ENCODE measurements around the gene F3.

- TF ChIP-seq CTCF (IDR thresholded peaks at IDR 0.05) (no peak), EZH2 (IDR thresholded peaks at IDR 0.05) (no peak)
Measured at GRCh38 chr1:94544706-94545490, 3.3 kb upstream of the F3 start.

All from neural progenitor cell (in vitro differentiated cells).